Tibial nerve (tissue), 4 donors: ENCODE data around the gene PCDHGA12. TPM values are rescaled to one million over a fixed set of nuclear protein-coding genes. Genes with fewer than 3 reads are reported as not detected.

ENCODE experiments used
- DNase-seq, 2 donors: peaks; one replicate each; pipeline ENCODE4 v3.0.0-alpha.2; 2019; ENCODE audit warnings: low spot score in 2 of 2
- H3K27ac ChIP-seq, 4 donors: fragments of 200-600 bp; sonication (generic) in 3 of 4; one replicate each; pipeline ENCODE4 v1.5.1; 2017 to 2019; ENCODE audit warnings: mild to moderate bottlenecking in 1 of 4
- H3K27me3 ChIP-seq, 2 donors: fragments of 200-600 bp; sonication (generic) in 1 of 2; one replicate each; pipeline versions ENCODE4 v1.5.1 to v1.6.0; 2017 to 2019
- H3K36me3 ChIP-seq, 3 donors: fragments of 200-600 bp; sonication (generic); one replicate each; pipeline ENCODE4 v1.5.1; 2018 to 2019
- H3K4me1 ChIP-seq, 4 donors: fragments of 200-600 bp; sonication (generic) in 3 of 4; one replicate each; pipeline ENCODE4 v1.5.1; 2017 to 2019
- H3K4me3 ChIP-seq, 4 donors: fragments of 200-600 bp; sonication (generic) in 3 of 4; one replicate each; pipeline ENCODE4 v1.5.1; 2017 to 2019; ENCODE audit warnings: mild to moderate bottlenecking in 1 of 4, moderate library complexity in 1 of 4
- H3K9me3 ChIP-seq, 4 donors: fragments of 200-600 bp; sonication (generic) in 3 of 4; one replicate each; pipeline ENCODE4 v1.5.1; 2017 to 2019
- EP300 ChIP-seq, 2 donors: sonication (generic); formaldehyde crosslinking; IDR thresholded peaks; one replicate each; pipeline ENCODE4 v1.6.1; 2017; ENCODE audit warnings: antibody characterized with exemption in 2 of 2, mild to moderate bottlenecking in 1 of 2
- POLR2A ChIP-seq, 2 donors: fragments of 450-650 bp; IDR thresholded peaks; one replicate each; pipeline ENCODE4 v1.6.1; 2017; ENCODE audit warnings: antibody characterized with exemption in 2 of 2, mild to moderate bottlenecking in 2 of 2, moderate library complexity in 2 of 2
- WGBS, 2 donors: methylation state at CpG; one replicate each; pipeline ENCODE4 v1.1.5; 2018; 5-methylcytosine and 5-hydroxymethylcytosine counted together
- total RNA-seq, 4 donors: library from RNA; depleted of rRNA; stranded (reverse); fragments of >200 nt; gene quantifications; one replicate each; pipeline ENCODE4 v1.1.0, GENCODE V29; 2016
- TF ChIP-seq, protein P1 (sequence below), 5 experiments: fragments of 200-600 bp in 3 of 5; fragments of 450-650 bp in 2 of 5; sonication (generic) in 3 of 5; IDR thresholded peaks; one replicate each; pipeline ENCODE4 v1.5.1; 2016 to 2019; ENCODE audit warnings: antibody characterized with exemption in 5 of 5, mild to moderate bottlenecking in 3 of 5, moderate library complexity in 2 of 5

Gene PCDHGA12
- total RNA-seq, 4 donors from 2014 or later: 7.9 to 19.8 (median 10.1) TPM

DNA sequence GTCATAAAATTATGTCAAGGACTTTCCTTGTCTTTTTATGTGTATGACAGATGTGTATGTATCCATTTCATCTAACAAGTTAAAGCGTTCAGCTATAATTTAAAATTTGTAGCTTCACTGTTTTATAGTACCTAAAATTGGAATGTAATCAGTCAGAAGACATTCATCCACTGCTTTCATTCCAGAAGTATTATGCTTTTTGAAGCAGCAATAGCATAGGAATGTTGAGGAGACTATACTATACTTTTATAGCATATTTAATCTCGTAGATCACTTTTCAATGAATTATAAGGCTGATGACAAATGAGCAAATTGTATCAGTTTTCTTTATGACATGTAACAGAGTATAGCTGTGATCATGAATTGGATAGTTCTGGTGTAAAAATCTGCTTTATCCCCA is 6.9 kb downstream of the PCDHGA12 start:
- Histone ChIP-seq H3K4me1 (no peaks in the 10 kb centered on the region), H3K36me3 (peaks cover 0 to 32% (median 0%) of the 10 kb centered on the region in 3 donors), H3K4me3 (no peak overlapping the region), H3K27ac (no peak overlapping the region), H3K9me3 (peaks cover 0 to 98% (median 39%) of the 10 kb centered on the region in 4 donors), H3K27me3 (no peaks in the 10 kb centered on the region)
- no peak for TF ChIP-seq EP300 (IDR thresholded peaks at IDR 0.05)
- TF ChIP-seq POLR2A (IDR thresholded peaks at IDR 0.05): no peak
- TF ChIP-seq, protein P1, sequence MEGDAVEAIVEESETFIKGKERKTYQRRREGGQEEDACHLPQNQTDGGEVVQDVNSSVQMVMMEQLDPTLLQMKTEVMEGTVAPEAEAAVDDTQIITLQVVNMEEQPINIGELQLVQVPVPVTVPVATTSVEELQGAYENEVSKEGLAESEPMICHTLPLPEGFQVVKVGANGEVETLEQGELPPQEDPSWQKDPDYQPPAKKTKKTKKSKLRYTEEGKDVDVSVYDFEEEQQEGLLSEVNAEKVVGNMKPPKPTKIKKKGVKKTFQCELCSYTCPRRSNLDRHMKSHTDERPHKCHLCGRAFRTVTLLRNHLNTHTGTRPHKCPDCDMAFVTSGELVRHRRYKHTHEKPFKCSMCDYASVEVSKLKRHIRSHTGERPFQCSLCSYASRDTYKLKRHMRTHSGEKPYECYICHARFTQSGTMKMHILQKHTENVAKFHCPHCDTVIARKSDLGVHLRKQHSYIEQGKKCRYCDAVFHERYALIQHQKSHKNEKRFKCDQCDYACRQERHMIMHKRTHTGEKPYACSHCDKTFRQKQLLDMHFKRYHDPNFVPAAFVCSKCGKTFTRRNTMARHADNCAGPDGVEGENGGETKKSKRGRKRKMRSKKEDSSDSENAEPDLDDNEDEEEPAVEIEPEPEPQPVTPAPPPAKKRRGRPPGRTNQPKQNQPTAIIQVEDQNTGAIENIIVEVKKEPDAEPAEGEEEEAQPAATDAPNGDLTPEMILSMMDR (IDR thresholded peaks at IDR 0.05): no peak
- no peak for DNase-seq
- WGBS, 2 donors: 93 to 95% methylated on average over 2 of the region's 2 CpGs

DNA sequence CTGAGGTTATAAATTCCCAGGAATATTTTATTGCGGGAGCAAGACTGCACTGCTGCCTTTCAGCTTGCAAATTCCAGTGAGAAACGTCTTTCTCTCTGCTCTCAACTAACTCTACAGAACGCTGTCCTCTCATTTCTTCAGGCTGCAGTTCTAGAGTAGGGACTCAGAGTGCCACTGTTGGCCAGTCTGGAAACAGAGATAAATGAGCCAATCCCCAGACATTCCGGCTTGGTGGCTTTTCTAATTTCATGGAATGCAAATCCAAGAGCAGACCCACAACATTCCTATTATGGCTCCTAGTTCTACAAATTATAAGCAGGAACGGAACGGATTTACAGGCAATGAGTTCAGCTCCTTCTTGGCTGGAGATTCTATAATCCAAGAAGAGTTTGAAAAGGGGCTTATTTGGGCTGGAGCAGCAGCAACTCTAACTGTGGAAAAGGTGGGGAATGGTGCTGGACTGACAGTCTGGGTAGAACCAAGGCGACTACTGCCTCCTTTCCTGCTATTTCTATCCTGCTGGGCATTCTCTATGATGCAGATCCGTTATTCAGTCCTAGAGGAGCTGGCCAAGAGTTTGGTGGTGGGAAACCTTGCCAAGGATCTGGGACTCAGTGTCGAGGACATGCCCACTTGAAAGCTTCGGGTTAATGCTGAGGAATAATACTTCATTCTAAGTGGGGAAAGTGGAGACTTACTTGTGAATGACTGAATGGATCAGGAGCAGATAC is 9.3 kb downstream of the PCDHGA12 start:
- DNase-seq: no peak
- no peaks in the 10 kb centered on the region for H3K4me1 ChIP-seq
- no peak overlapping the region for H3K27ac ChIP-seq
- TF ChIP-seq, protein P1 (IDR thresholded peaks at IDR 0.05): no peak
- TF ChIP-seq EP300 (IDR thresholded peaks at IDR 0.05) (no peak), POLR2A (IDR thresholded peaks at IDR 0.05) (no peak)
- peaks cover 0 to 95% (median 31%) of the 10 kb centered on the region in 4 donors for H3K9me3 ChIP-seq
- no peaks in the 10 kb centered on the region for H3K27me3 ChIP-seq
- WGBS, 2 donors: 71 to 76% methylated on average over 10 of the region's 10 CpGs
- no peak overlapping the region for H3K4me3 ChIP-seq
- H3K36me3 ChIP-seq: peaks cover 0 to 35% (median 0%) of the 10 kb centered on the region in 3 donors

DNA sequence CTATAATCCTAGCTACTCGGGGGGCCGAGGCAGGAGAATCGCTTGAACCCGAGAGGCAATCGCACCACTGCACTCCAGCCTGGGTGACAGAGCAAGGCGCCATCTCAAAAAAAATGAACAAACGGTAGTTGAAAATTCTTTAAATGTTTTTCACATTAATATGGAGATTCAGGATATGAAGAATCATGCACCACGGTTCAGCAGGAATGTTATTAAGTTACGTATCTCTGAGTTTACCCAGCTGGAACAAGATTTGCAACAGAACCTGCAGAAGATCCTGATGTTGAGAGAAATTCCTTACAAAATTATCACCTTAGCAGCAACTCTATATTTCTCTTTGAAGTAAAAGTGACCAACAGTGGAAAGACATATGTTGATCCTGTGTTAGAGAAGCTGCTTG is 10.0 kb downstream of the PCDHGA12 start:
- Histone ChIP-seq H3K27me3 (no peaks in the 10 kb centered on the region), H3K36me3 (peaks cover 0 to 37% (median 0%) of the 10 kb centered on the region in 3 donors), H3K4me3 (no peak overlapping the region), H3K4me1 (no peaks in the 10 kb centered on the region), H3K27ac (no peak overlapping the region), H3K9me3 (peaks cover 0 to 95% (median 31%) of the 10 kb centered on the region in 4 donors)
- DNase-seq: no peak
- TF ChIP-seq EP300 (IDR thresholded peaks at IDR 0.05): no peak
- WGBS, 2 donors: 96% methylated on average over 9 of the region's 9 CpGs

DNA sequence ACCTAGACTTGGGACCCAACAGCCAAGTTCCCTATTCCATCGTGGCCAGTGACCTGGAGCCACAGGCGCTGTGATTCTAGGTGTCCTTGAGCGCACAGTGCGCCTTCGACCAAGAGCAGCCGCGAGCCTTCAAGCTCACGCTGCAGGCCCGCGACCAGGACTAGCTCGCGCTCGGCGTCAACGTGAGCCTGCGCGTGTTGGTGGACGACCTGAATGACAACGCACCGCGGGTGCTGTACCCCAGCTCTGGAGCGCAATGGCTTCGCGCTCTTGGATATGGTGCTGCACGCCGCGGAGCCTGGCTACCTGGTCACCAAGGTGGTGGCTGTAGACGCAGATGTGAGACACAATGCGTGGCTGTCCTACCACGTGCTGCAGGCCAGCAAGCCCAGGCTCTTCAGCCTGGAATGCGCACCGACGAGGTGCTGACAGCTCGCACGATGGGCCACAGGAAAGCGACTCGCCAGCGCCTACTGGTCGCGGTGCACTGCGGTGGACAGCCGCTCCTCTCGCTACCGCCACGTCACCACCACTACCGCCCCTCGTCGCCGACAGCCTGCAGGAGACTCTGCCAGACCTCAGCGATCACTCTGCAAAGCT is 11.4 kb downstream of the PCDHGA12 start:
- no peak overlapping the region for H3K4me3 ChIP-seq
- TF ChIP-seq, protein P1 (IDR thresholded peaks at IDR 0.05): no peak
- no peak for TF ChIP-seq POLR2A (IDR thresholded peaks at IDR 0.05)
- no peak for TF ChIP-seq EP300 (IDR thresholded peaks at IDR 0.05)
- H3K36me3 ChIP-seq: peaks cover 0 to 46% (median 0%) of the 10 kb centered on the region in 3 donors
- WGBS, 2 donors: 60 to 62% methylated on average over 33 to 34 of the region's 50 CpGs
- H3K9me3 ChIP-seq: peaks cover 0 to 94% (median 28%) of the 10 kb centered on the region in 4 donors
- H3K27me3 ChIP-seq: no peaks in the 10 kb centered on the region
- H3K27ac ChIP-seq: no peak overlapping the region
- DNase-seq: no peak
- H3K4me1 ChIP-seq: no peaks in the 10 kb centered on the region

DNA sequence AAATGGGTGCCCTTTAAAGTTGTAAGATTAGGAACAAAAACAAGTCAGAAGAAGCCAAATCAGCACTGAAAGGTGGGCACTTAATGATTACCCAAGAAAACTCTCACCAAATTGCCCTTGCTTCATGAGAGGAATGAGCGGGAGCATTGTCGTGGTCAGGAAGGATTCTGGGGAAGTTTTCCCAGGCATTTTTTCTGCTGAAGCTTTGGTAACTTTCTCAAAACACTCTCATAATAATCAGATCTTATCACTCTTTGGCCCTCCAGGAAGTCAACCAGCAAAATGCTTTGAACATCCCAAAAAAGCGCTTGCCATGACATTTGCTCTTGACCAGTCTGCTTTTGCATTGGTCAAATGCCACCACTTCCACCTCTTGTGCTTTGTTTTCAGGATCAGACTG is 35.0 kb downstream of the PCDHGA12 start:
- WGBS, 2 donors: 95 to 97% methylated on average over 3 of the region's 3 CpGs
- Histone ChIP-seq H3K4me3 (no peak overlapping the region), H3K27ac (no peak overlapping the region), H3K4me1 (no peaks in the 10 kb centered on the region), H3K9me3 (peaks cover 0 to 16% (median 0%) of the 10 kb centered on the region in 4 donors), H3K36me3 (peaks cover 0 to 11% (median 0%) of the 10 kb centered on the region in 3 donors), H3K27me3 (no peaks in the 10 kb centered on the region)
- TF ChIP-seq POLR2A (IDR thresholded peaks at IDR 0.05) (no peak), EP300 (IDR thresholded peaks at IDR 0.05) (no peak)
- TF ChIP-seq, protein P1 (IDR thresholded peaks at IDR 0.05): no peak
- DNase-seq: no peak
